ENCODE data around the gene TPX2.

DNA sequence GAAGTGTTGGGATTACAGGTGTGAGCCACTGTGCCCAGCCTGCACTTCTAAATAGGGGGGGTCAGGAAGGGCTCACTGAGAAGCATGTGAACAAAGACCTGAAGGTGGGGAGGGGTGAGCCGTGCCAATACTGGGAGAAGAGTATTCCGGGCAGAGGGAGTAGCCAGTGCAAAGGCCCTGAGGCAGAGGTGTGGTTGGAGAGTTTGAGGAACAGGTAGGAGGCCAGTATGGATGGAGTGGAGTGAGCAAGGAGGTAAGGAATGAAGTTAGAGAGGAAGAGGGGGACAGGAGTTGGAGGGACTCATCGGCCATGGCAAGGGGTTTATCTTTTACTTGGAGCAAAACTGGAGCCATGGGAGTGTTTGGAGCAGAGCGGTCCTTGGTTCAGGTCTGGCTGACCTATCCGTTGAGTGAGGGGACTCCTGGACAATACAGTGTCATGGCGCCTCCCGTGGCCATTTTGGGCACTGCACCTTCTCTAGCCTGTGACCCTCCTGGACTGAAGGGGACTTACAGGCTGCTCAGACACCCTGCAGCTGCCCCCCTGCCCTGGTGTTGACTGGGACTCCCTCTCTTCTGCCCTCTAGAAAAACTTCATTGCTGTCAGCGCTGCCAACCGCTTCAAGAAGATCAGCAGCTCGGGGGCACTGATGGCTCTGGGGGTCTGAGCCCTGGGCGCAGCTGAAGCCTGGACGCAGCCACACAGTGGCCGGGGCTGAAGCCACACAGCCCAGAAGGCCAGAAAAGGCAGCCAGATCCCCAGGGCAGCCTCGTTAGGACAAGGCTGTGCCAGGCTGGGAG is 94.2 kb downstream of the TPX2 start:
- no peak for TF ChIP-seq POLR2A (IDR thresholded peaks at IDR 0.05)
- TF ChIP-seq, protein P1, sequence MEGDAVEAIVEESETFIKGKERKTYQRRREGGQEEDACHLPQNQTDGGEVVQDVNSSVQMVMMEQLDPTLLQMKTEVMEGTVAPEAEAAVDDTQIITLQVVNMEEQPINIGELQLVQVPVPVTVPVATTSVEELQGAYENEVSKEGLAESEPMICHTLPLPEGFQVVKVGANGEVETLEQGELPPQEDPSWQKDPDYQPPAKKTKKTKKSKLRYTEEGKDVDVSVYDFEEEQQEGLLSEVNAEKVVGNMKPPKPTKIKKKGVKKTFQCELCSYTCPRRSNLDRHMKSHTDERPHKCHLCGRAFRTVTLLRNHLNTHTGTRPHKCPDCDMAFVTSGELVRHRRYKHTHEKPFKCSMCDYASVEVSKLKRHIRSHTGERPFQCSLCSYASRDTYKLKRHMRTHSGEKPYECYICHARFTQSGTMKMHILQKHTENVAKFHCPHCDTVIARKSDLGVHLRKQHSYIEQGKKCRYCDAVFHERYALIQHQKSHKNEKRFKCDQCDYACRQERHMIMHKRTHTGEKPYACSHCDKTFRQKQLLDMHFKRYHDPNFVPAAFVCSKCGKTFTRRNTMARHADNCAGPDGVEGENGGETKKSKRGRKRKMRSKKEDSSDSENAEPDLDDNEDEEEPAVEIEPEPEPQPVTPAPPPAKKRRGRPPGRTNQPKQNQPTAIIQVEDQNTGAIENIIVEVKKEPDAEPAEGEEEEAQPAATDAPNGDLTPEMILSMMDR (IDR thresholded peaks at IDR 0.05): peak; percentile 12 to 86
